HG03439 (cell line): ENCODE data around the gene ARAP1.

Experiments
- ATAC-seq: cut with Tn5 transposase; IDR thresholded peaks from one replicate; pipeline ENCODE4 v1.9.1; 2021; ENCODE audit warnings: mild to moderate bottlenecking, moderate library complexity; ENCODE audit not compliant: unreplicated experiment

Gene ARAP1

DNA sequence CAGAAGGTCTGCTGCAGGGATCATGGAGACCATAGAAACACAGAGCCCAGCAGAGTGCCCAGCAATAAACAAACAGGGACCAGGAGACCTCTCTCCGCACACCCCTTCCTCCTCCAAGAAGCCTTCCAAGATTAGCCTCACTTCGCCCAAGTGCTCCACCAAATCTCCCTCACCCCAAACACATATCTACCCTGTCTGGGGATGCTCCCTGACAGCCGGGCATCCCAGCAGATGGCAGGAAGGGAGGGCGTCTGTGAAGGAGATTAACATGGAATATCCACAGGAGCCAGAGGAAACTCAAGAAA is 26.5 kb downstream of the ARAP1 start:
- ATAC-seq = no peak

DNA sequence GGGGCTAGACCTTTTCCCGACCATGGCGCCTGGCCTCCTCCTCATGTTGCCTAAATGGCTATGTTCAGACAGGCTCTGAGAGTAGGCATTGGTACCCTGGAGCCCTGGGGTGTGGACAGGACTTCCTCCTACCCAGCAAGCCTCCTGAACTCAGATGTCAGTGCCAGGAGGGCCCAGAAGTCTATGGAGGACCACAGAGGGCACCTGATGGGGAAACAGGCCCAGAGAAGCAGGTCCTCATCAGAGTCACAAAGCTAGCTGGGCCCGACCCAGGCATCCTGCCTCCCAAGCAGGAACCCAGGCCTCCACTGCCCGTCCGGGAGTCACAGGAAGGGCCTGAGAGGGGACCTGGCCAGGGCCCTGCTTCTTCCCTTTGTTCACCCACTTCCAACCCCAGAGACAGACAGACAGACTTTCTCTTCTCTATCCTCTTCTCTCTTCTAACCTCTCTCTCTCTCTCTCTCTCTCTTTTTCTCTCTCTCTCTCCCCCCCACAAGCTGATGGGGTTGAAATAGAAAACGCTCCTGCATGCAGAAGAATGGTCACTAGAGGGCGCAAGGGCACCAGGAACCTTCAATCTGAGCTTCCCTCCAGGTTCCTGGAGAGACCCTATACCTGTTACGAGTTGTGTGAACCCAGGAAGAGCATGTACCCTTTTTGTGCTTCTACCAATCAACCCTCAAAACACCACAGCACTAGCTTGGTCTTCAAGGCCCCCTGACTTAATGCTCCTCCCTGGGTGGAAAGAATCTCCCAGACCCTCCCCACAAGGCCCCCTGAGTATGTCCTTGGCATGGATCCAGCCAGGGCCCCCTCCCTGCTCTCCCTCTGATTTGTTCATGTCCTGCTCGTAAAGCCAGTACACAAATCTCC is 27.1 kb downstream of the ARAP1 start:
- no peak for ATAC-seq

DNA sequence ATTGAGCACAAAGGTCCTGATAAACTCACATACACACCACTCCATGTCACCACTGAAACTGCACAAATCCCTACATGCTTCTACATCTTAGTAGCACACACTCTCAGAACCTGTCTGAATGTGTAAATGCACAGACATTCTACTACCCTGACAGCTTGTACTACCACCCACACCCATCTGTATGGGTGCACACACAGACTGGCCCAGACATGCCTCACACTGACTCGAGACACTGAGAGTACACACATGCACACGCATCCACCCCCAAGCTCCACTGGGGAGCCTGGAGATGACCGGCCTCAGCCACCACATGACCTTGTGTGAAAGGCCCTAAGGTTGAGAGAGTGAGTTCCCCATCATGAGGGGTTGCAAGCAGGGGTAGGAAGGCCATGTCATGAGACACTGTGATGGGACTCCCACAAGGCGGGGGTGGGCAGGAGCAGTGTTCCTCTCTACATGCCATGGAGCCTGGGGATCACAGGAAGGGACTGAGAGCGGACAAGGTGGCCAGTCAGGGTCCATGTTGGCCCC is 28.1 kb downstream of the ARAP1 start:
- no peak for ATAC-seq

DNA sequence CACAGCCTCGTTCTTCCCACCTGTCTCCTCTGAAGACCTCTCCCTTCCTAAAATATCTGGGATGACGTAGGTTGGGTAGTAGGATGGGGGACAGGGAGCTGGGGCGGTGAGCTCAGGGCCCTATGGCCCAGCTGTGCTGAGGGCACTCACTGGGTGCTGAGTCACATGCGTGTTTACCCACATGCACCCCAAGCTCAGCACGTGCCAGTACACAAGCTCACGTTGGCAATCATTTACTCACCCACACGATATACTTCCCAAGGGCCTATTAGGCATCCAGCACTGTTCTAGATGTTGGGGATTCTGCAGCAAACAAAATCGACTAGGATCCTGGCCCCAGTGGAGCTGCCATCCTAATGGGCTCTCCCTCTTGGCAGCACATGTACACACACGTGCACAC is 28.7 kb downstream of the ARAP1 start:
- no peak for ATAC-seq

DNA sequence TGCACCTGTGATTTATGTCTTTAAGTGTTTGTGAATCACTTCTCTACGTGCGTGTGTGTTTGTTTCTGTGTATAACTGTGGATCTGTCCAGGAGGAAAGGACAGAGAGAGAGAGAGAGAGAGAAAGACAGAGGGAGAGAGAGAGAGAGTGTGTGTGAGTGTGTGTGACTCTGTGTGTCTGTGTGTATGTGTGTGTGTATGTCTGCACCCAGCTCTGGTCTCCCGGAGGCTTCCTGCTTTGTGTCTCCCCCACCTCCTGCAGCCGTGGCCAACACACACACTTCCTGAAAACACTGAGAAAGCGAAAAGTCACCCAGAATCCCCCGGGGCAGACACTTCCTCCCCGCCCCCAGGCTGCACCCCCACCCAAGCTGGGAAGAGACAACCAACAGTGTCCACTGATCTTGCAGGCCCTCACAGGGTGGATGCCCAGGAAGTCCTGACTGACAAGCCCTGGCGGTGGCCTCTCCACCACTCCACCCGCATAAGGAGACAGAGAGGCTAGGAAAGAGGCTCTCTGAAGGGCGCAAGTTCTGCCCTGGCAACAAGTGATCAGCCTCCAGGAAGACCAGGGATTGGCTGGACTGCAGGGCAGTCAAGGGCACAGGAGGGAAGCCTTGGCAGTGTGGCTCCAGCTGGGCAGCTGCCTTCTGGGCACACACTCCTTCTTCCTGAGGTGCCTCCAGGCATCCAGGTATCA is 30.0 kb downstream of the ARAP1 start:
- ATAC-seq = peak; percentile 52

DNA sequence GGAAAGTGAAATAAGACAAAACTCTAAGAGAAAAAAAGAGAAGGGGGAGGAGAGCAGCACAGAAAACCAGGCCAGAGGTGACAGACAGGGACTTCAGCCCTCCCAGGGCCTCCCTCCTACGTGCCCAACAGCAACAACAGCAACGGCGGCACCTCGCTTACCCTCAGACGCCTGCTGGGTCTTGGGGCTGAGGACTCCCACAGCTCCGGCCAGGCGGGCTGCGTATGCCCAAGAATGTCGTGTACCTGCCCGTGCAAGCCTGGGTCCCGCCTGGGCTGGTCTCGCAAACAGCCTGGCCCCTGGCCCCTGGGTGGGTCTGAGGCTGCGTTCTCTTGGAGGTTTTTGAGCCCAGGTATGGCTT is 30.5 kb downstream of the ARAP1 start:
- ATAC-seq = no peak

DNA sequence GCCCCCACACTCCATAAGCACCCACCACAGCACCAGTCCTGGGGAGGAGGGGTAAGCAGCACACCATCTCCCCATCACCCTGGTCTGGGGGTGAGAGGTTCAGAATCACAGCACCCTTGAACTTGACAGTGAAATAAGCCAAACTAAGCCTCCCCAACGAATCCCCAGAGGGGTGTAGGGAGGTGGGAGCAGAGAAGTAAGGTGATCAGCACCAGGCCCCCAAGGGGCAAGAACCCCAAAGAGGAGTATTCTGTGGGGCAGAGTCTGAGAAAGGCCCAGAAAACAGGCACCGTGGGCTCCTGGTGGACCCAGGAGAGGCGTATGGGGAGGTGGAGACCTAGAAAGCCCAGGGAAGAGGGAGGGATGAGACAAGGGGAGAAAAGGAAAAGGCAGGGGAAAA is 30.9 kb downstream of the ARAP1 start:
- ATAC-seq = no peak

DNA sequence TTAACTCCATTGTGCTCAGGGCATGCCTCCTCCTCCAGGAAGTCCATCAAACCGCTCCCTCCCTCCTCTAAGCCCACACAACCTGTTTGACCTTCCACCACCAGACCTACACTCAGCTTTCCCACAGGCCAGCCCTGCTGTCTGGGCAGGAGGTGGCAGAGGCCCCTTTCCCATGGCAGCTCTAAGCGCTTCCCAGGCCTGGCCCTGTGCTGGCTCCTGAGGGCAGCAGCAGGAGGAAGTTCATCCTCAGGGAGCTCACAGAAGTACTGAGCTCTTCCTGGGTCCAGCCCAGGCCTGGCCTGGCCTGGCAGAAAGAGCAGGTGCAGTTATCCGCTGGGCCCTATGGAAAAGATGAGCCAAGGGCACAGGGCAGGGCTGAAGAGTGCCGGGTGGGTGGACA is 31.4 kb downstream of the ARAP1 start:
- ATAC-seq = no peak

DNA sequence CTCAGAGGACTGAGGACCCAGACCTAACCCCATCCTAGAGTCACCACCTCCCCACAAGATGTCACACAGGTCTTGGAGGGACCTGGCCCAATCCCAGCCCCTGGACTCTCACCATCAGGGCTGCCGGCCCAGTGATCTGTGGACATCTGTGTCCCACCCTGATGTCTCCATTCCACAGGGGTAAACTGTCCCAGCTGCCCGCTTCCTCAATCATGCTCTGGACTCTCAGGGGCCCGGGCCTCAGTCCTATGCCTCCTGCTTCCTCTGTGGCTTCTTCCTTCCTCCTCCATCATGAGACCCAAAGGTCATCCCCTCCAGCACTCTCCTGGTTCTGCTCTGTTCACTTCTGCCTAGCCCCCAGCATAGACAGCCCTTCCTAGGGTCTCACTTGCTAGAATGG is 32.2 kb downstream of the ARAP1 start:
- ATAC-seq = no peak

DNA sequence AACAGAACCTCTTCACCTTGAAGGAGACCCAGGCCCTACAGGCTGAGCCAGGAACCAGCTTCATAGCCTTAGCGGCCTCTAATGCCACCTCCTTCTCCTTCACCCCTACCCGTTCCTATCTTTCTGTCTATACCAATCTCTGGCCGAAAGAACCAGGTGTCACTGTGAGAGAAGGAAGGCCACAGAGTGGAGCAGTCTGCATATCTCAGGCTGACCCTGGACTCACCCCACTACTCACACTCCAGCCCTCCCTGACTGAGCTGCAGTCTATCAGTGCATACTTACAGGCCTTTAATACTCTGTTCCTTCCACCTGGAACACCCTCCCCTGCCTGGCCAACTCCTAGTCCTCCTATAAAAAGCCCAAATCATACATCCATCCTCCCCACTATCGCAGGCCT is 32.7 kb downstream of the ARAP1 start:
- no peak for ATAC-seq

DNA sequence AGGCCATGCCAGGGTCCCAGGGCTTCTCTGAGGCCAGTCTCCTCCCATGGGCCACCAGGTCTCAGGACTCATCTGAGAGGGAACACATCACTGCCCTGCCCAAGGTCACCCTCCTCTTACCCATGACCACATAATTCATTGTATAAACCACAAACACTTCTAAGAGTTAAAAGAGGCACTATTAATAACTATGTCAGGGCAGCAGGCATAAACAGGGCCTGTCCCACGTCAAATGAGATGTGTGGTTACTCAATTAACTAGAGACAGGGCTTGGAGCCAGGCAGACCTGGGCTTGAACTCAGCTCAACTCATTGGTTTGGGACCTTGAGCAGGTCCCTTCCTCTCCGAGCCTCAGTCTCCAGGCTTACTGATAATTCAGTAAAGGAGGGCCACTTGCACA is 33.1 kb downstream of the ARAP1 start:
- no peak for ATAC-seq

DNA sequence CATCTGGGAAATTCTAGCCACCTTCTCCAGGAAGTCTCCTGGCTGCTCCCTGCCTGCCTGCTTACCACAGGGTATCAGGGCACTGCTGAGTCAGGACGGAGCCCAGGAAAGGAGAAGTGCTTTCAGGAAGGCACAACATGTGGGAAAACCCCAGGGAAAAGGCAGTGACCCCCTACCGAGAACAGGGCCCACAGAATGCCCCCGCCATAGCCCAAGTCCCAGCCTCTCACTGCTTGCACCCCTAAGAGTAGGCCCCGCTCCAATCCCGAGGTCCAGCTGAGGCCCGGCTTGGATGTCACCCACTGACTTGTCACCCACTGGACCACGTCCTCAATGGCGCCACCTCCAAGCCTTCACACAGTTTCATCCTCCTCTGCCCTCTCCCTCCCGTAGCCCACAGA is 34.1 kb downstream of the ARAP1 start:
- ATAC-seq = no peak

DNA sequence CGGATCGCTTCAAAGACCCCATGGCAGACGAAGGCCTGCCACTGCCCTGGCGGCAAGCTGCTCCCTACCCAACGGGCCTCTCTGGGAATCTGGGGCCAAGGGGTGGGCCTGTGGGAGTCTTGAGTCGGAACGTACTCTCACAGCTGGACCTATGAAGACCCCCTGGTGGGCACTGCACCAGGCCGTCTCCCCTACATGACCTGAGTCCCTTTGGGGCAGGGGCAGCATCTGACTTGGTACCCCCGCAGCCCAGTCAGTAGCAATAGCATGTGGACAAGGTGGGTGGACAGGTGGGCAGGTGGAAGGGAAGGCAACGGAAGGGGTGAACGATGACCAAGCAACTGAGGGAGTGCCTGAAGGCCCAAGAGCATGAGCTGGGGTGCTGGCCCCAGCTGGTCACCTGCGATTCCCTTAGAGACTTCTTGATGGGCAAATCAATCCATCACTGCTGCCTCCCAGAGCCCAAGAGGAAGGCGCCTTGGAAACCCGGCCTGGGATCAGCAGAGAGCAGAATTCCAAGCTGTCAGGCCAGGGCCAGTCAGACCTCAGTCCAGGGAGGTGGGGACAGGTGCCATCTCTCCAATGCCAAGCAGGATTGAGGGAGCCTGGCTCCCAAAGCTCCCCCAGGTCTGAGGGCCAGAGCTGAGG is 35.3 kb downstream of the ARAP1 start:
- no peak for ATAC-seq

DNA sequence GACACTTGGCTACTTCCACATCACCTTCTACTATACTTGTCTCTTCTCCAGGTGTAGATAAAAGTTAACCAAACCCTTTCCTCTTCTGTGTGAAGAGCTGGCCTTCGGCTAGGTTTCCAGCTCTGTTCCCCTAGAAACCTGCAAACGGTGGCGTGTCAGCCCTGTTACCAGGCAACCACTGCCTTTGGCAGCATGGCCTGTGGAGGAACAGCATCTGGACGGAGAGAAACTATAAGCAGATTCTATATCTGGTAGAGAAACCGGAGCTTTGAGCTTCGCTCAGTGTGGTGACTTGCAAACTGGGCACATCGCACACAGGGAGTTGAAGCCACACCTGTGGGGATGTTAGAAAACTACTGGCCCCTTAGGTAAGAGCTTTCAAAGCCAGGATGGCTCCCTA is 35.9 kb downstream of the ARAP1 start:
- ATAC-seq = no peak

DNA sequence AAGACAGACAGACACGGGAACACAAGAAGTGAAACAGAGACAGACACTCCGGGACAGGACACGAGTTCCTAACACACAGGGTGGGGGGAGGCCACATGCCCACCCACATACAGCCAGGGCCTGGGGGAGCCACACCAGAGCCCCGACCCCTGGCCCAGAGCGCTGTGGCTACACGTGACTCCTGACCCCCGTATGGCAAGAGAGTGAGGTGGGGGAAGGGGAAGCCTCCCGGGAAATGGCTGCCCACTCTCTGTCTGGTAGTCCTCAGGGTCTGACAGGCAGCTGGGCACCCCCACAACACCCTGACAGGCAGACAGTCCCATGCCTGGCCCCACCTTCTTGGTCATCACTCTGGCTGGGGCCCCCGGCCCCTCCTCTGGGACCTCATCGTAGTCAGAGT is 39.4 kb downstream of the ARAP1 start:
- no peak for ATAC-seq

DNA sequence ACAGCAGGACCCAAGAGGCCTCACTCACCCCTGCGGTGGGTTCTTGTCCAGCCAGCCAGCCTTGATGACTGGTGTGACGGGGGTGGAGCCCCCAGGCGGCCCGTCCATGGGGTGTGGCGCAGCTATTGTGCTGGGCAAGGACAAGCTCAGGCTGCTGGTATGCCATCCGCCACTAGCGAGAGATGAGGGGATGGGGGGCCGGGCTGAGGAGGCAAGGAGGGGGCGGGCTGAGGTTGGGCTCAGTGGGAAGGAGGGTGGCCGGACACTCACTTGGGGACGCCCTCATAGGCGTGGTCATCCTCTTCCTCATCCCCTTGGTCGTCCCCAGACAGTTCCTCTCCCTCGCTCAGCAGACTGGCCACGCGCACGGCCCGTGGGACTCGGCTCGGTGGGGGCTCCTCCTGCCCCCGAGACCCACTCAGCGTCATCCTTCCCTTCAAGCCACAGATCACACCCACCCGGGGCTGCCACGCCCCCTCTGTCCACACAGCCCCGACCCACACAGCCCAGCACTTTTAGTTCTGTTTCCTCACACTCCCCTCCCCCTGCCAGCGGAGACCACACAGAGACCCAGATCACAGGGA is 39.9 kb downstream of the ARAP1 start:
- no peak for ATAC-seq

DNA sequence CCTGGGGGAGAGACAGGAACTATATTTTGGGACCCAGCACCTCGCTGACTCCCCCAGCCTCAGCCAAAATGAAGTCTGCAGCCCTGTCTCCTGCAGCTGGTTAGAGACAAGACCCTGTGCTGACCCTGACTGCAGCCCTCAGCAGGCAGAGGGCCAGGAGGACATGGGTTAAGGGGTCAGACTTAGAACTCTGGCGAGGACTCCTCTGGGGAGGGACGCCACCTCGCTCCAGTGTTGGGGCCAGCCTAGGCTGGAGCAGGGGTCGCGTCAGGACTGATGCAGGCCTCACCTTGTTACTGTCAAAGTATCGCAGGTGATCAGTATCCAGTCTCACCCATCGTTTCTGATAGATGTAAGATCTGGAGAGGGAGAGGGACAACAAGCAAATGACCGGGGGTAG is 41.1 kb downstream of the ARAP1 start:
- ATAC-seq = no peak

DNA sequence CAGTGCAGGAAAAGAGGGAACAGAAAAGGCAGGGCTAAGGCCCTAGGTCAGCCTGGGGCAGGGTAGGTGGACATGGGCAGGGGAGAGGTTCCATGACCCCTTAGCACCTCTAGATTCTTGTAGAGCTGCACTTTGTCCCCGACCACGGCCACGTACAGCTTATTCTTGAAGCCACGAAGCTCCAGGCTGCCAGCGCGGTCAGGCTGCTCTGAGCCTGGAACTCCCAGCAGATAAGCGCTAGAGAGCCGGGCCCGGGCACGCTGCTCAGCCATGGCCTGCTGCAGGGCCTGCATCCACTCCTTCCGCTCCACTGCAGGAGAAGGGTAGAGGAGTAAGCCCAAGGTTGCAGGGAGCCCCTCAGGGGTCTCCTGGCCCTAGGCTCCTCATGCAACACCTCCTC is 41.9 kb downstream of the ARAP1 start:
- no peak for ATAC-seq

DNA sequence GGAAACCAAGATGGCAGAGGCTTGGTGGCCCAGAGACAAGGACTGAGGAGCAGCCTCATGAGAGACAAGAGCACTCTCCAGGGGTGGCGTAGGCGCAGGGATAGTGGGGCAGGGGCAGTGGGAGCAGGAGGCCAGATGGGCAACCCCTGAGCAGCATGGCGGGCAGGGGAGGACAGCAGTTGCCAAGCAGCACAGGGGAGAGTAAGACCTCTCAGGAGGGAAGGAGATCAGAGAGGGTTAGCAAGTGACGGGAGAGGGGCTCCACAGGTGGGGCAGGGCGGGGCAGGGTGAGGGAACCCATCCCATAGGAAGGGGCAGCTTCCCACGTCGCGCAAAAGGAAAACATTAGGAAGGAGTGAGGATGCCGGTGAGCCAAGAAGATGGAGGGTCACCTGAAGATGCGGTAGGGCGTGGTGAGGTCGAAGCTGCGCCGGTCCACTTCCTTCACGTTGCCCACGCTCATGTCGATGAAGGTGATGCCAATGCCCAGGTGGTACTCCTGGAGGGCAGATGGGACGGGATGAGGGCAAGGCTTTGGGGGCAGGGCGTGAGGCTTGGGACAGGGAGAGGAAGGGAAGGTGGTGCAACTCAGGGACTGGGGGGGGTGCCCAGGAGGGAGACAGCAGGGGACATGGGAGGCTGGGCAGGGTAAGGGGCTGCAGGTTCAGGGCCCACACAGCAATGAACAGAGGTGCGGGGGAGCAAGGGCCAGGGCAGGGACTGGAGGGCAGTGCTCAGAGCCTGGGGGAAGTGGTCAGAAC is 42.5 kb downstream of the ARAP1 start:
- ATAC-seq = no peak

DNA sequence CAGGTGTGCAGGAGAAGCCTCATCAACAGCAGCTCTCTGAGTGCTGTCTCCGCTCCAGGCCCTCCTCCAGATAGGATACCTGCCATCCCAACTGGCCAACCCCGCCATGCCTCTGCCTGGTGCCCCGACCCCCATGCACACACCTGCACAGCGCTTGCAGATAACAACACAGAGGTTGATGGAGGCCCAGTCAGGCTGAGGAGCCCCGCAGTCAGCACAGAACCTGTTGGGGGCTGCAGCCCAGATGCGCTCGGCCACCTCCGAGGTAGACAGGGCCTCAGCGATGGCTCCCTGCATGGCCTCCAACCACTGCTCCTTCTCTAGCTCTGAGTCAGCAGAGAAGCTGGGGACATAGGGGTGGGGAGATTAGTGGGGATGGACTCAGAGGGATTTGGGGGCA is 45.2 kb downstream of the ARAP1 start:
- no peak for ATAC-seq

DNA sequence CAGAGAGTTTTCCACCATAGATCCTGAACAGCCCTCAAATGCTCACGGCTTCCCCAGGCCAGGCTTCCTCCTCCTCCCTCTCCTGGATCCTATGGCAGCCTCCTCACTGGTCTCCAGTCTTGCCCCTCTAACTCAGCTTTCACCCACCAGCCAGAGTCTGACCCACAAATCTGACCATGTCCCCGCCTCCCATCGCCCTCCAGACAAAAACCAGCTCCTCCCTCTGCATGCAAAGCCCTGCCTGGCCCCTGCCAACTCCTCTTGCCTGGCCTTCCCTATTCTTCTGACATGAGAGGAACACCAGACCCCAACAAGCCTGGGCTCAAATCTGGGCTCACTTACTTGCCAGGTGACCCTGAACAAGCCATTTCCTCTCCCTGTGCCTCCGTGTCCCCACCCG is 45.6 kb downstream of the ARAP1 start:
- ATAC-seq = no peak
